NCI-H187 (cell line): ENCODE results near the gene LANCL3.
"Not testable (repeated sequence)": the region's sequence is repeated elsewhere in the genome, so short reads cannot be mapped to it uniquely, and the experiment has no call there.

ENCODE experiments used
- DNase-seq, 2 experiments: peaks; one replicate each; lab custom pipeline; 2025; lab: John Stamatoyannopoulos, UW

LANCL3 gene

GRCh38 chrX:37627602-37628001, 56.1 kb downstream of the LANCL3 start:
- no peak for DNase-seq

- DNase-seq = no peak
These were observed 66.6 kb downstream of the LANCL3 start for GRCh38 chrX:37638047-37638446.

- no peak for DNase-seq
These were observed 68.7 kb downstream of the LANCL3 start for GRCh38 chrX:37640142-37640541.

- peak; percentile 33 to 47 for DNase-seq
These were observed 70.4 kb downstream of the LANCL3 start for GRCh38 chrX:37641859-37642258.

GRCh38 chrX:37644381-37645305, 73.2 kb downstream of the LANCL3 start:
- DNase-seq = peak in 1 of 2 experiments; percentile 0

GRCh38 chrX:37646254-37646653, 74.8 kb downstream of the LANCL3 start:
- no peak for DNase-seq

GRCh38 chrX:37650879-37651278, 79.4 kb downstream of the LANCL3 start:
- not testable (repeated sequence) for DNase-seq

- no peak for DNase-seq
These were observed 80.5 kb downstream of the LANCL3 start for GRCh38 chrX:37651921-37652452.

- no peak for DNase-seq
These were observed 81.2 kb downstream of the LANCL3 start for GRCh38 chrX:37652589-37653231.

- no peak for DNase-seq
These were observed 82.1 kb downstream of the LANCL3 start for GRCh38 chrX:37653397-37654085.

- no peak for DNase-seq
These were observed 87.0 kb downstream of the LANCL3 start for GRCh38 chrX:37658343-37659030.

GRCh38 chrX:37659047-37659446, 87.6 kb downstream of the LANCL3 start:
- no peak for DNase-seq

GRCh38 chrX:37662181-37662580, 90.7 kb downstream of the LANCL3 start:
- DNase-seq = no peak

GRCh38 chrX:37666516-37666915, 95.1 kb downstream of the LANCL3 start:
- no peak for DNase-seq

- no peak for DNase-seq
These were observed 95.7 kb downstream of the LANCL3 start for GRCh38 chrX:37667141-37667540.

GRCh38 chrX:37672563-37672962, 101.1 kb downstream of the LANCL3 start:
- DNase-seq = no peak

- DNase-seq = no peak
These were observed 105.3 kb downstream of the LANCL3 start for GRCh38 chrX:37676811-37677210.

- DNase-seq = no peak
These were observed 105.8 kb downstream of the LANCL3 start for GRCh38 chrX:37677243-37677642.

- DNase-seq = no peak
These were observed 106.3 kb downstream of the LANCL3 start for GRCh38 chrX:37677765-37678164.

- DNase-seq = no peak
These were observed 107.1 kb downstream of the LANCL3 start for GRCh38 chrX:37678574-37678973.

- DNase-seq = no peak
These were observed 107.8 kb downstream of the LANCL3 start for GRCh38 chrX:37679230-37679629.

GRCh38 chrX:37679888-37680287, 108.4 kb downstream of the LANCL3 start:
- no peak for DNase-seq
